Spleen (tissue), 7 donors: ENCODE data around the gene EHMT1.

Experiments used
- CTCF ChIP-seq, 11 experiments: fragments of 200-600 bp in 7 of 11; fragments of 450-650 bp in 4 of 11; sonication (generic) in 4 of 11; IDR thresholded peaks in 8 of 11; conservative IDR thresholded peaks in 3 of 11; 1 replicate in 7 of 11; 2 replicates in 4 of 11; pipeline versions ENCODE4 v1.4.0 to v1.8.0; 2016 to 2021; ENCODE audit warnings: antibody characterized with exemption in 11 of 11, inconsistent platforms in 4 of 11, mild to moderate bottlenecking in 1 of 11
- POLR2A ChIP-seq, 3 donors: fragments of 450-650 bp; IDR thresholded peaks; one replicate each; pipeline ENCODE4 v1.5.1; 2017; ENCODE audit warnings: antibody characterized with exemption in 3 of 3, mild to moderate bottlenecking in 1 of 3
- donor health status: DM: no; HTN: no; CAD: no; lungs with moderate emphysema.
- donor health status: DM: no; HTN: no; CAD: no.
- donor health status: DM: no; HTN: no; CAD: no.

- TF ChIP-seq CTCF (IDR thresholded peaks at IDR 0.05 in 8 of 11, conservative IDR thresholded peaks at IDR 0.05 in 3 of 11) (no peak), POLR2A (IDR thresholded peaks at IDR 0.05) (no peak)
Observed at GRCh38 chr9:137639303-137640051, 20.7 kb downstream of the EHMT1 start.
